ENCODE data around the gene GOLM1. TPM values are rescaled to one million over a fixed set of nuclear protein-coding genes. Genes with fewer than 3 reads are reported as not detected.

The GOLM1 gene
- total RNA-seq, 2 experiments from 2014 or later = 2.7 TPM

- ATAC-seq = no peak
- Mint-ChIP-seq H3K4me1 (ENCODE audit: low read depth) (no peaks in the 10 kb centered on the region), H3K27ac (no peak overlapping the region), H3K9me3 (no peaks in the 10 kb centered on the region), H3K4me3 (no peak overlapping the region), H3K36me3 (ENCODE audit: low read depth) (no peaks in the 10 kb centered on the region), H3K27me3 (peaks cover 2% of the 10 kb centered on the region)
- intact Hi-C loops (cut with micrococcal nuclease) = no loop called here
- no peak for TF ChIP-seq CTCF (IDR thresholded peaks at IDR 0.05)
- peak; percentile 31 for DNase-seq
- ChIA-PET CTCF (no interaction called here), POLR2A (interaction anchor here (0.7 kb wide), 1 partner anchor 17 kb away, joined by 3 read pairs; no protein-coding TSS in a partner anchor)
These were observed 64.3 kb downstream of the GOLM1 start for GRCh38 chr9:86034863-86035734.

- no peak for TF ChIP-seq CTCF (IDR thresholded peaks at IDR 0.05)
- H3K36me3 Mint-ChIP-seq (ENCODE audit: low read depth) = peaks cover 37% of the 10 kb centered on the region
- intact Hi-C loops (cut with micrococcal nuclease) = no loop called here
- peaks cover 1% of the 10 kb centered on the region for H3K9me3 Mint-ChIP-seq
- DNase-seq (no peak), ATAC-seq (no peak)
- CTCF ChIA-PET = no interaction called here
- POLR2A ChIA-PET = no interaction called here
- no peak overlapping the region for H3K27ac Mint-ChIP-seq
- peaks cover 1% of the 10 kb centered on the region for H3K4me1 Mint-ChIP-seq (ENCODE audit: low read depth)
- H3K4me3 Mint-ChIP-seq = no peak overlapping the region
- H3K27me3 Mint-ChIP-seq = no peaks in the 10 kb centered on the region
These were observed 71.6 kb downstream of the GOLM1 start for GRCh38 chr9:86027767-86028166.

GRCh38 chr9:86022687-86023266 is 76.6 kb downstream of the GOLM1 start:
- peak; percentile 49 for DNase-seq
- H3K36me3 Mint-ChIP-seq (ENCODE audit: low read depth) = peaks cover 56% of the 10 kb centered on the region
- POLR2A ChIA-PET = no interaction called here
- intact Hi-C loops (cut with micrococcal nuclease) = no loop called here
- CTCF ChIA-PET = no interaction called here
- H3K27ac Mint-ChIP-seq = peak overlapping the region; percentile 83
- no peak for TF ChIP-seq CTCF (IDR thresholded peaks at IDR 0.05)
- no peaks in the 10 kb centered on the region for H3K9me3 Mint-ChIP-seq
- peak; percentile 87 for ATAC-seq
- H3K4me1 Mint-ChIP-seq (ENCODE audit: low read depth) = peaks cover 23% of the 10 kb centered on the region
- no peaks in the 10 kb centered on the region for H3K27me3 Mint-ChIP-seq
- no peak overlapping the region for H3K4me3 Mint-ChIP-seq

GRCh38 chr9:86021166-86021565 is 78.2 kb downstream of the GOLM1 start:
- Mint-ChIP-seq H3K9me3 (no peaks in the 10 kb centered on the region), H3K27me3 (no peaks in the 10 kb centered on the region), H3K27ac (peak overlapping the region; percentile 9), H3K4me3 (no peak overlapping the region), H3K4me1 (ENCODE audit: low read depth) (peaks cover 23% of the 10 kb centered on the region), H3K36me3 (ENCODE audit: low read depth) (peaks cover 47% of the 10 kb centered on the region)
- ATAC-seq (no peak), DNase-seq (no peak)
- no peak for TF ChIP-seq CTCF (IDR thresholded peaks at IDR 0.05)
- ChIA-PET POLR2A (no interaction called here), CTCF (no interaction called here)
- intact Hi-C loops (cut with micrococcal nuclease) = no loop called here

- Mint-ChIP-seq H3K27me3 (no peaks in the 10 kb centered on the region), H3K4me1 (ENCODE audit: low read depth) (peaks cover 23% of the 10 kb centered on the region), H3K4me3 (no peak overlapping the region), H3K36me3 (ENCODE audit: low read depth) (peaks cover 47% of the 10 kb centered on the region), H3K27ac (no peak overlapping the region), H3K9me3 (no peaks in the 10 kb centered on the region)
- POLR2A ChIA-PET = no interaction called here
- ATAC-seq (no peak), DNase-seq (no peak)
- CTCF ChIA-PET = no interaction called here
- no peak for TF ChIP-seq CTCF (IDR thresholded peaks at IDR 0.05)
- intact Hi-C loops (cut with micrococcal nuclease) = no loop called here
These were observed 78.6 kb downstream of the GOLM1 start for GRCh38 chr9:86020731-86021130.
